Central memory CD4-positive, alpha-beta T cell (primary cell): ENCODE measurements around the gene RCBTB1.

Experiments
- DNase-seq: peaks from one replicate; pipeline ENCODE4 v3.0.0; 2022

Gene RCBTB1

GRCh38 chr13:49503951-49504350 is 81.4 kb downstream of the RCBTB1 start:
- DNase-seq = no peak

- no peak for DNase-seq
These were observed 82.4 kb downstream of the RCBTB1 start for GRCh38 chr13:49502954-49503353.

- DNase-seq = no peak
These were observed 85.3 kb downstream of the RCBTB1 start for GRCh38 chr13:49499889-49500660.

GRCh38 chr13:49498206-49498605 is 87.2 kb downstream of the RCBTB1 start:
- peak; percentile 22 for DNase-seq

GRCh38 chr13:49497272-49497671 is 88.1 kb downstream of the RCBTB1 start:
- DNase-seq = no peak

- peak; percentile 75 for DNase-seq
These were observed 88.5 kb downstream of the RCBTB1 start for GRCh38 chr13:49496837-49497236.

GRCh38 chr13:49495783-49496762 is 89.3 kb downstream of the RCBTB1 start, which contains the start of gene PHF11:
Gene PHF11, plus strand, starts transcription at chr13:49495953. Its CDS starts 49 bp downstream, at chr13:49496002.
- DNase-seq = peak; percentile 86

- DNase-seq = no peak
These were observed 90.7 kb downstream of the RCBTB1 start for GRCh38 chr13:49494645-49495044.

- DNase-seq = no peak
These were observed 96.8 kb downstream of the RCBTB1 start for GRCh38 chr13:49488563-49488962.
